Measurements from ENCODE around the gene AP5Z1.

Gene AP5Z1

DNA sequence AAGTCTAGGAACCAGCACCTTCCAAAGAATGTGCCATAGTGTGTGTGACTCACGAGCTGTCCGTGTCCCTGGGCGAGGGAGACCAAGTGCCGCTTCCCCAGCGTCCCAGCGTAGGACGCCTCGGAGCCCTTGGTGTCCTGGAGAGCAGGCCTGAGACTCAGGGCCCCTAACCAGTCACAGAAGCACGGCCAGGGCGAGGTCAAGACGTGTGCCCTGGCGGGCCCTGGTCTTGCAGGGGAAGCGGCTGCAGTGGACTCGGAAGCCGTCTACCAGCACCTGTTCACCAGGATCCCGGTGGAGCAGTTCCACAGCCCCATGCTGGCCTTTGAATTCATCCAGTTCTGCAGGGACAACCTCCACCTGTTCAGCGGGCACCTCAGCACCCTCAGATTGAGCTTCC lies 10.6 kb downstream of the AP5Z1 start:
- no peak overlapping the region for H3K27ac ChIP-seq
- TF ChIP-seq ZFX (IDR thresholded peaks at IDR 0.05), result no peak
- no peak for TF ChIP-seq CTCF (conservative IDR thresholded peaks at IDR 0.05)

DNA sequence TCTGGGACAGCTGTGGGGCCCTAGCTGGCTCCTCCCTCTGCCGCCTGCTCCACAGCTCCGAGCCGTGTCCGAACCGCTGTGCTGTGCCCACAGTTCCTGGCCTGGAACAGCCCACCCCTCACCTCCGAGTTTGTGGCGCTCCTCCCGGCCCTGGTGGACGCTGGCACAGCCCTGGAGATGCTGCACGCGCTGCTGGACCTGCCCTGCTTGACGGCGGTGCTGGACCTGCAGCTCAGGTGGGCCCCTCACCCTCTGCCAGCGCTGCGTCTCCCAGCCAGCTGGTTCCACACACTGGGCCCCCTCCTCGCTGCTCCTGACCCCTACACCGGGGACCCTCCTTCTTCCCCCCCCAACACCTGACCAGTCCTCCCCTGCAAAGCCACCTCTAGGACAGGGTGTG lies 12.1 kb downstream of the AP5Z1 start:
- TF ChIP-seq CTCF (conservative IDR thresholded peaks at IDR 0.05), result no peak
- no peak for TF ChIP-seq ZFX (IDR thresholded peaks at IDR 0.05)
- H3K27ac ChIP-seq, result no peak overlapping the region

DNA sequence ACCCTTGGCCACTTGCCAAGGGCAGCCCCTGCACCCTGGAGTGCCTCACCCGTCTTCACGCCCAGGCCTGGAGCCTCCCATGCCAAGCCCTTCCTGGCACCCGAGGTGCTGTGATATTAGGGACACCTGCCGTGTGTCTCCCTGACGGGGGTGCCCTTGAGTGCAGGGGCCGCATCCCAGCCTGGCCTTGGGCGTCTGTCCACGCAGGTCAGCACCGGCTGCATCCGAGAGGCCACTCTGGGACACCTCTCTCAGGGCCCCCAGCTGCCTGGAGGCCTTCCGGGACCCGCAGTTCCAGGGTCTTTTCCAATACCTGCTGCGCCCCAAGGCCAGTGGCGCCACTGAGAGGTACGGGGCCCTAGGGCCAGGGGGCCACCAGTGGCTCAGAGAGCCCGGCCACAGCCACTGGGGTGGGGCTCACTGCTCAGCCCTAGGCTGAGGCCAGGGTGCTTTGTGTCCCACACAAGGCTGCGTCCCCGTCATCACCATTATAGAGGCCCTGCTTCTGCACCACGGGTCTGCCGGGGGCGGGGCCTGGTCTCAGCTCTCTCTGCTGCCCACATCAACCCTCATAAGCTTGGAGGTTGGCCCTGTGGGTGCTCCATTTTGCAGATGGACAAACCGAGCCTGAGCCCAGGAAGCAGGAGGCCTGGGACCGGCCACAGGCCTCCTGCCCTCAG lies 12.7 kb downstream of the AP5Z1 start:
- TF ChIP-seq ZFX (IDR thresholded peaks at IDR 0.05) (no peak), CTCF (conservative IDR thresholded peaks at IDR 0.05) (no peak)
- no peak overlapping the region for H3K27ac ChIP-seq

DNA sequence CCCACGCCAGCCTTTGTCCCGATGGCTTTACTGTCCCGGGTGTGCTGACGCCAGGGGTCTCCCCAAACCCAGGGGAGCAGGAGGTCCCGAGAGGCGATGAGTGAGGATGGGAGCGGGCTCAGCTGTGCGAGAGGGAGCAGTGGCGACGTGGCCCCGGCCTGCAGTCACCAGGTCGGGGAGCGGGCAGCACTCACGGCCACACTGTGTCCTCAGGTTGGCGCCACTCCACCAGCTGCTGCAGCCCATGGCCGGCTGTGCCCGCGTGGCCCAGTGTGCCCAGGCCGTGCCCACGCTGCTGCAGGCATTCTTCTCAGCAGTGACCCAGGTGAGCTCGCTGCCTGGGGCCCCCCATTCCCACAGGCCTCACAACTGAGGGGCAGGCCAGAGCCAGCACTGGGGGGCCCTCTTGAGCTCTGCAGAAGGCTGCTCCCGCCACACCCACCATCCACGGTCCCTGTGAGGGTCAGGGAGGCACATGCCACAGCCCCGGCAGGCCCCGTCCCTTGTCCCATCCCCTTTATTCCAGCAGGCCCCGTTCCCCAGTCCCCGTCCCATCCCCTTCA lies 13.3 kb downstream of the AP5Z1 start:
- no peak overlapping the region for H3K27ac ChIP-seq
- TF ChIP-seq CTCF (conservative IDR thresholded peaks at IDR 0.05) (no peak), ZFX (IDR thresholded peaks at IDR 0.05) (no peak)

DNA sequence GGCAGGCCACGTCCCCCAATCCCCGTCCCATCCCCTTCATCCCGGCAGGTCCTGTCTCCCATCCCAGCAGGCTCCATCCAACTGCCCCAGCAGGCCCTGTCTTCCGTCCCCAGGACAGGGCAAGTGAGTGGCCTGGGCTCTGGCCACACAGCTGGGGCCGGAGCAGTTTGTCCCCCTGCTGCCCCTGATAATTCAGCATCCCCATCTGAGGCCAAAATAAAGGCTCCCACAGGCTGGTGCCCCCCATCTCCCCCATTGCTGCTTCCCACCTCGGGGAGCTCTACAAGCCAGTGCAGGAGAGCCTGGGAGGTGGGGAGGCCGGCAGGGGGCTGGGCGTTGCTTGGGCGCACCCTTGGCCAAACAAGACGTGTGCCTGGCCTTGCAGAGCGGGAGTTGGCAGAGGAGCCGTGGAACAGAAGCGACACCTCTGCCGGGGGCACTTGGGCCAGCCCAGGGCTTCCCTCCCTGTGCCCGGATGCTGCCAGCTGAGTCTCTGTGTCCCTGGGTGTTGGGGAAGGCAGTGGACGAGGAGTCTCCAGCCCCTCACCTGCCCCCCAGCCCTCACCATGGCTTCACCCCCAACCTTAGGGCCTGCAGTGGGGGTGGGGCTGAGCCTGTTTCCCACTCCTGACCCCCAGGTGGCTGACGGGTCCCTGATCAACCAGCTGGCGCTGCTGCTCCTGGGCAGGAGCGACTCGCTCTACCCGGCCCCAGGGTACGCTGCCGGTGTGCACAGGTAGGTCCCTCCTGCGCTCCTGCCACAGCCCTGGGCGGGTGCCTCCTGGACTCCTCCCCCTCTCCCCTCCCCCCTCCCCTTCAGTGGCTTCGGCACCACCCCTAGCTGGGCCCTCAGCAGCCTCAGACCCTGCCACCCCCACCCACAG lies 14.0 kb downstream of the AP5Z1 start:
- TF ChIP-seq ZFX (IDR thresholded peaks at IDR 0.05), result no peak
- no peak for TF ChIP-seq CTCF (conservative IDR thresholded peaks at IDR 0.05)

DNA sequence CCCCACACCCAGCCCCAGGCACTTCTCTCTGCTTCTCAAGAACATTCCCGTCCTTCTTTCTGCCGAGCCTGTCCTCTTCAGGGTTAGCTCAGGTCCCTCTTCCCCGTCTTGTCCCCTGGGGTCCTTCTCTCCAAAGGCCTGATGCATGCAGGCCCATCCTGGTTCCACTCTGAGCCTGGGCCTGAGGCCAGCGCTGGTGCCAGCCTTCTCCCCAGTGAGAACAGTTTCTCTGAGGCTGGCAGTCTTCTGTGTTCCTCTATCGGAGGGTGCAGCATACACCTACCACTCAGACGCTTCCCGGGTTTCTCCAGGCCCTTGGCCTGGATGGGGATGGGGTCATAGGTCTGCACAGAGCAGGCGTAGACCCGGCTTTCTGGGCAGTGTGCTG lies 14.6 kb downstream of the AP5Z1 start:
- TF ChIP-seq ZFX (IDR thresholded peaks at IDR 0.05) (no peak), CTCF (conservative IDR thresholded peaks at IDR 0.05) (no peak)
- no peak overlapping the region for H3K27ac ChIP-seq

More for the DNA sequence above, 14.0 kb downstream of the AP5Z1 start:
- H3K27ac ChIP-seq, result no peak overlapping the region

DNA sequence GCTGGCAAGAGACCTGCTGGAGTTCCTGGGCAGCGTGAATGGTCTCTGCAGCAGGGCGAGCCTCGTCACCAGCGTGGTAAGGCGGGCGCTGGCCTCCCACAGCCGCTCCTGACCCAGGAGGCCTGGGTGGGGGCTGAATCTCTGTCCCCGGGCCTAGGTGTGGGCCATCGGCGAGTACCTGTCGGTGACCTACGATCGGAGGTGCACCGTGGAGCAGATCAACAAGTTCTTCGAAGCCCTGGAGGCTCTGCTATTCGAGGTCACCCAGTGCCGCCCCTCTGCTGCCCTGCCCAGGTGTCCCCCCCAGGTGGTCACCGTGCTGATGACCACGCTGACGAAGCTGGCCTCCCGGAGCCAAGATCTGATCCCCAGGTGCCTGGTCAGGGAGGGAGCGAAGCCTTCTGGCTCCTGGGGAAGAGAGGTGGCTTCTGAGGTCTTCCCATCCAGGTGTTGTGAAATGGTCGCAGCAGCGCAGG lies 15.1 kb downstream of the AP5Z1 start:
- TF ChIP-seq ZFX (IDR thresholded peaks at IDR 0.05) (no peak), CTCF (conservative IDR thresholded peaks at IDR 0.05) (no peak)
- no peak overlapping the region for H3K27ac ChIP-seq

Data from C4-2B (cell line).